Femur (tissue), 1 donor: ENCODE data around the gene BICDL1.
"Not testable (repeated sequence)": the region's sequence is repeated elsewhere in the genome, so short reads cannot be mapped to it uniquely, and the experiment has no call there.

ENCODE experiments used
- DNase-seq: peaks from one replicate; pipeline ENCODE4 v3.0.0-alpha.2; 2017

The BICDL1 gene

GRCh38 chr12:120006258-120006975 lies 17.4 kb downstream of the BICDL1 start:
- DNase-seq = no peak

- DNase-seq = no peak
Observed at GRCh38 chr12:120007272-120007671, 18.2 kb downstream of the BICDL1 start.

- DNase-seq = no peak
Observed at GRCh38 chr12:120010661-120011230, 21.7 kb downstream of the BICDL1 start.

- DNase-seq = no peak
Observed at GRCh38 chr12:120012067-120012621, 23.1 kb downstream of the BICDL1 start.

GRCh38 chr12:120013659-120014380 lies 24.8 kb downstream of the BICDL1 start:
- no peak for DNase-seq

GRCh38 chr12:120014381-120014735 lies 25.3 kb downstream of the BICDL1 start:
- DNase-seq = not testable (repeated sequence)

- no peak for DNase-seq
Observed at GRCh38 chr12:120015313-120015712, 26.3 kb downstream of the BICDL1 start.

- DNase-seq = not testable (repeated sequence)
Observed at GRCh38 chr12:120016199-120016598, 27.2 kb downstream of the BICDL1 start.

GRCh38 chr12:120019197-120019596 lies 30.2 kb downstream of the BICDL1 start:
- DNase-seq = no peak

GRCh38 chr12:120019938-120020337 lies 30.9 kb downstream of the BICDL1 start:
- DNase-seq = no peak

GRCh38 chr12:120024193-120024592 lies 35.2 kb downstream of the BICDL1 start:
- DNase-seq = no peak

- no peak for DNase-seq
Observed at GRCh38 chr12:120025640-120026039, 36.6 kb downstream of the BICDL1 start.

- DNase-seq = no peak
Observed at GRCh38 chr12:120032242-120032641, 43.2 kb downstream of the BICDL1 start.

GRCh38 chr12:120037851-120038250 lies 48.8 kb downstream of the BICDL1 start:
- no peak for DNase-seq

- DNase-seq = no peak
Observed at GRCh38 chr12:120039711-120040110, 50.7 kb downstream of the BICDL1 start.

- DNase-seq = no peak
Observed at GRCh38 chr12:120041386-120042231, 52.6 kb downstream of the BICDL1 start.

GRCh38 chr12:120045367-120045766 lies 56.3 kb downstream of the BICDL1 start:
- DNase-seq = not testable (repeated sequence)

GRCh38 chr12:120047072-120047471 lies 58.0 kb downstream of the BICDL1 start:
- DNase-seq = no peak

GRCh38 chr12:120048263-120048662 lies 59.2 kb downstream of the BICDL1 start:
- no peak for DNase-seq

GRCh38 chr12:120049426-120049825 lies 60.4 kb downstream of the BICDL1 start:
- no peak for DNase-seq

- no peak for DNase-seq
Observed at GRCh38 chr12:120051535-120051934, 62.5 kb downstream of the BICDL1 start.

GRCh38 chr12:120054293-120054692 lies 65.3 kb downstream of the BICDL1 start:
- no peak for DNase-seq
